Muscle of arm (tissue), 12 donors: Measurements from ENCODE around the gene ARHGAP6. TPM values are rescaled to one million over a fixed set of nuclear protein-coding genes. Genes with fewer than 3 reads are reported as not detected.
"Not testable (repeated sequence)": the region's sequence is repeated elsewhere in the genome, so short reads cannot be mapped to it uniquely, and the experiment has no call there.

ENCODE experiments used
- DNase-seq: peaks from one replicate; pipeline ENCODE4 v3.0.0-alpha.2; 2013
- polyA plus RNA-seq, 12 donors: library from polyadenylated mRNA; unstranded; fragments of 120-200 nt; gene quantifications; one replicate each; pipeline ENCODE4 v1.2.1, GENCODE V29; 2013; ENCODE audit not compliant: insufficient read length in 12 of 12

ARHGAP6 gene
- polyA plus RNA-seq, 12 donors: 5.3 to 11.1 (median 9.9) TPM; not detected in 1

DNA sequence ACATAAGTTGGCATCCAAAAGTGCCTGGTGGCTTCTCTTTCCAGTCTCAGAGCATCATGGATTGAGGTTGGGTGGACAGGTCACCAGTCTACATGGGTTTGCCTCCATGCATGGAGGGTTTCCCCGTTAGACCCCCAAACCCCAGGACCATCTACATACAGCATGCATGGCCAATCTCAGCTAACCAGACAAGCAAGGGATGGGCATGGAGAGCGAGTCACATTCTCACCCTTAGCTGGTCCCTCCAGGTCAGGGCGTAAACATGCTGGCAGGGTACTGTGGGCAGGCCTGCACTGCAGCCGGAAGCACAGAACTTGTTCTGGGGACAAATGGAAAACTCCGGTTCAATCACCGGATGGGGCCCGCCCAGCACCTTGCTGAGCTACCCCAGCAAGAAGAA lies 517.3 kb downstream of the ARHGAP6 start:
- DNase-seq: no peak

DNA sequence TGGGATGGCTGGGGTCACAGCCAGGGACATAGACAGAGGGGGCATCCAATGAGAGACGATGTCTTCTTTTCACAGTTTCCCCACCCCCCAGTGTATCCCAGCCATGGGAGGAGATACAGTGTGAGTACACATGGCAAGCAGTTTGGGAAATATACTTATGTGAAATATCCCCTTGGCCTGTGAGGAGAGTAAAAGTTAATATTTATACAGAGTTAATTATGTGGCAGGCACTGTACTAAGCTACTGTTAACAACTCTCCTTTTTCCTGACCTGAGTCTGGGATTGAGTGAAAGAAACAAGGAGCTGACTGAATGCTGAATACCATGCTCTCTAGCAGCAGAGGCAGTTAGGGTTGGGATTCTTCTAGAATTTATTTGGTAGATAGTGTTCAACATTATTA lies 519.3 kb downstream of the ARHGAP6 start:
- no peak for DNase-seq

DNA sequence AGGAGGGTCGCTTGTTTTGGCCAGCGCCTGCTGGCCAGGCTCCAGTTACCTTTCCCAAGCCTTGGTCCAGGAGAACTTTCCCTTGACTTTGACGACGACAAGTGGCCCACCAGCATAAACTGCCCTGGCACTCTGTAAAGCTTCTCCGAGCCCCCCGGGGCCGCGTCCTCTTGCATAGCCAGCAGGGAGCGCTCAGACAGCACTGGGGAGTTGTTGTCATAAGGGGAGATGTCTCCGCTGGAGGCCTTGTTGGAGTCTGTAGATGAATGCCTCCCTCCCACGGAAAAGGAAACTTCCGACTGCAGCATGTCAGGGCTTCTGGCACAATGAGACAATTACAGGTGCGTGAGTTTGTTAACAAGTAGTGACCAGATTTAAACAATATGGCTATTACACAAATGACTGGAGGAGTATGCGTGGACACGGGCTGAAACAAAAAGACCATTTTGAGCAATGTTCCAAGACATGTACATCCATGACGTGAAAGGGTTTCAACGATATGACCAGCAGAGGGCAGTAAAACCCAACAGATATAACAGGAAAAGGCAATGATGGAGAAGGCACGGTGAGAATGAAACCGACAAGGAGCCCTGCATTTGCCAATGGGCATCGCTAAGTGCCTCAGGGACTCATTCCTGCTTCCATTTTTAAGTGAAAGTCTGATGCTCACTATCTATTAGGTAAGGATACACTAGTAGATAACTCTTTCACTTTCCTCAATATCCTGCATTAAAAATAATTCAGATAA lies 521.6 kb downstream of the ARHGAP6 start:
- peak; percentile 84 for DNase-seq

DNA sequence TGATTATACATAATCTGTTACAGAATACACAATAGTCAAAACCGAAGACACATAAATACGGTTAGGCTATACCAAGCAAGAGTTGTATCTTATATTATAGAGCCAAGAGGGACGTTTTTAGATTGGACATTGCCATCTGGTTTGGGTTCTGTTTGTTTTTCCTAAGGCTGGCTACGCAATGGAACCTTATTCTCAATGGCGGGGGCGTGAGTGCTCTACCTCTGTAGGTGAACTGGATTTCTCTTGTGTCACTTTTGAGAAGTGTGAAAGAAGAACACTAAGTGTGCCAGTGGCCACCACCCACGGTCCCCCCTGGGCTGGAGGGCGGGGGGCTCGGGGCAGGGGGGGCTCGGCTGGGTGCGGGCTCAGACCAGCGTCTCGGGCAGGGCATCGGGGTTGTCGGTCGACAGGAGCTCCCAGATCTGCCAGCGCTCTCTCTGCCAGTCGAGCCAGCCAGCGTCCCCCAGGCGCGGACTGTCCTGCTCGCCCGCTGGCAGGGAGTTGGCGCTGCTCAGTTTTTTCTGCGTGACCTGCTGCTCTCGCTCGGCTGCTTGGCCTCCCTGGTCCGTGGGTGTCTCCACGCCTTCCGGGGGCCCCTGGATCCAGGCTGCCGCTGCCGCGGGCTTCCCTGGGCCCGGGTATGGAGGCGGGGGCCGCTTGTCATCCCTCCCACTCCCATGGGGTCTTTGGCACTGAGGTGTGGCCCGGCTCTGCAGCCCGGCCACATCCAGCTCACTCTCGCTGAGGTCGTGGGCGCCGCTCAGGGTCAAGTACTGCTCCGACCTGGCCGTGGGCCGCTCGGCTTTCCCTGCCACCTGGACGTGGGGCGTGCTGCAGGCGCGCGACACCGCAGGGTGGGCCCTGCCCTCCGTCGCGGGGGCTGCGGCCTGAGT lies 527.0 kb downstream of the ARHGAP6 start:
- DNase-seq: no peak

DNA sequence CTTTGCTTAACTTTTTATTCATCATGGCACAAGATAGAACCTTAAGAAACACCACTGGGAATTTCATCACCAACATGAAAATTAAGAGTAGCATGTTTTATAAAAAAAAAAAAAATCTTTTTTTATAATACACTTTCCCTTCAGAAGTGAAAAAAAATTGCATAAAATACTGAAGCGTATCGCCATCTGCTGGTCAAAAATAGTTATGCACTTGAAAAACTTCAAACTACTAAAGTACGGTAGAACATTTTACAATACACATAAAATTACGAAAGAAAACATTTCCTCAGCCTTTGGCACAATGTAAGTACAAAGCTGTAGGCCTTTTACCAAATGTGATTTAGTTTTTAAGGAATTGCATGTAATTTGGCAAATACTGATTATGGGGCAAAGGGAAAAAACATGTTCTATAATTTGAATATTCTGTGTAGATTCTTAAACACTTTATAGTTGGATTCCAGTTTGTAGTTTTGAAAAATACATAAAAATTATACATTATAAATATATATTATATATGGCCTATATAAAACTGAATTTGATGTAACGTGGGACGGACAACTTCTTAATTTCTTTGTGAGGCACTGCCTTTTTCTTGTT lies 528.1 kb downstream of the ARHGAP6 start:
- peak; percentile 66 for DNase-seq

DNA sequence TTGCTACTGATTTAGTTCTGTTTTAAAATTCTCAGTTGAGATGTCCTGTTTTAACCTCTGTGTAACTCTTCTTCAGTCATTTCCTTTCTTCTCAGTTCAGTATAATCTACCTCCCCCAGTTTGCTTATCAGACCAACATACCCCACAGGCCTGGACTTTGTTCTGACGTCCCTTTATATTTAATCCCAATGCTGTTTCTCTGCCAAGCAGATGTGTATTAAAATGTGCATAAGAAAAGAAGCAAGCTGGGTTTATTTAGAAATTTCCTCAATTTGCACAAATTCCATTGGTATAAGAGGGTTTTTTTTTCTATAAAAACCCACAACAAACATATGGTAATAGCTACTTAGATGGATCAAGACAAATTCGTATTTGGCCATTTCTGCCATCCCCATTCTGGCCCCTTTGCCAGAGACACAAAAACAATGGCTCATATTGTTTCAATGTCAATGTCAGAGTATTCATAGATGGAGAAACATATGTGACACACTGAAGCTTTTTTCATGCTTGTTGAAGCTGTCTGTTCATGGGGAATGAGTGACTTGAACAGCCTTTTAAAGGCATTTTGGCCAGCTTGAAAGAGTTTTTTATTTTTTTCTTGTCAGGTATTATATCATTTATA lies 530.0 kb downstream of the ARHGAP6 start:
- no peak for DNase-seq

DNA sequence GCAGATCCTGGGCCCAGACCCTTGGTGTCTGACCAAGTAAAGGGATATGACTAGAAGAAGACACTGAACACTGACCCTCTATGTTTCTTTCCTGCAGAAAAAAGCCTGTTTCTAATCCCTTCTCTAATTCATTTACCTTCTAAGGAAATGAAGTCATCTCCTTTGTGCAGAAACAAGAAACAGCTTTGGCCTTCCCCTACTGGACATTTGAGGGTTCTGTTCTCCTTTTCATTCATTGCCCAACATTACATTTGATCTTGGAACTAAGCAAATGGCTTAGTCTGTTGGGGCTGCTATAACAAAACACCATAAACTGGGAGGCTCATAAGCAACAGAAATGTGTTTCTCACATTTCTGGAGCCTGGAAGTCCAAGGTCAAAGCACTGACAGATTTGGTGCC lies 534.6 kb downstream of the ARHGAP6 start:
- no peak for DNase-seq

DNA sequence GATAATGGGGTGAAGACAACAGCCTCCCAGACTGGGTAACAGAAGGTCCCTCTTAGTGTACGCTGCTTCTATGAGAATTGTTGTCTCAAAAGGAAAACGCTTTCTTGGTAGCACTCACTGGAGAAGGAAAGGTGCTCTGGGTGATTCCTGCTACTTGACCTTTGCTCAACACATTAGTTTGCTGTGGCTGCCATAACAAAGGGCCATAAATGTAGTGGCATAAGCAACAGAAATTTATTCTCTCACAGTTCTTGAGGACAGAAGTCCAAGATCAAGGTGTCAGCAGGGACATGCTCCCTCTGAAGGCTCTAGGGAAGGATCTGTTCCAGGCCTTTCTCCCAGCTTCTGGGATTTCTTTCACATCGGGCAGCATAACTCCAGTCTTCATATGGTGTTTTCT lies 535.6 kb downstream of the ARHGAP6 start:
- DNase-seq: no peak

DNA sequence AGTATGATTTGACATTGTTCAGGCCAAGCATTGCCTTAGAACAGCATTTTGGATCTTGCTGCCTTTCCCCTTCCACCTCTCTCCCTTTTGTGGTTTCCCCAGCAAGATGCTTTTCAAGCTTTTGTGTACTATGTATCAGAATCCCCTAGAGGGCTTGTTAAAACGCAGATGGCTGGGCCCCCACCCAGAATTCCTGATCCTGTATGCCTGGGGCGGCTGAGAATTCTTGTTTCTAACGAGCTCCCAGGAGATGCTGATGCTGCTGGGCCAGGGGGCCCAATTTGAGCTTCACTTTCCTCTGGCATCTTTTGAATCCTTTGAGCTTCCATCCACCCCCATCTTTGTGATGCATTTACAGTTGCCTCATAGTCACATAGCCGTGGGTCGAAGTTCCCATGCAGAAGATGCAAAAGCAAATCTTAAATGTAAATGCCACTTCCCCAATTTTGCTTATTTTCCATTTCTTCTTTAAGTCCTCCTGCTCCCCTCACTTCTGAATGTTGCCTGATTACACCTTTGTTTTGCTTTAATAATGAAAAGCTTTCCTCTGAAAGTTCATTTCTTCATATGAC lies 536.1 kb downstream of the ARHGAP6 start:
- no peak for DNase-seq

DNA sequence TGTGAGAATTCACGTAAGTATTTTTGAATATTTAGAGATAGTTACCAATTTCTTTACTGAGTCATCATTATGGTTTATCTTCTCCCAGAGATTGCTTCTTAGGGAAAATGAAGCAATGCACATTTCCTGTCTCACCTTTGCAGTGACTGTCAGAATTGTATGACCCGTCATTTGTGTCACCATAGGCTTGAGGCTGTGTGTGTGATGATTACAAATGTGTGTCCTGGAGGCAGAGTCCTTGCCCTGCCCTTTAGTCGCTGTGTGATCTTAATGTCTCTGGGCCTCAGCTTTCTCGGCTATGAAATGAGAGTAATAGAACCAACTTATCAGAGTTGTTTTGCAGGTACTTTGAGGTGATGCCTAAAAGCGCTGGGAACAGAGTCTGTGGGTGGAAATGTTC lies 540.7 kb downstream of the ARHGAP6 start:
- DNase-seq: no peak

DNA sequence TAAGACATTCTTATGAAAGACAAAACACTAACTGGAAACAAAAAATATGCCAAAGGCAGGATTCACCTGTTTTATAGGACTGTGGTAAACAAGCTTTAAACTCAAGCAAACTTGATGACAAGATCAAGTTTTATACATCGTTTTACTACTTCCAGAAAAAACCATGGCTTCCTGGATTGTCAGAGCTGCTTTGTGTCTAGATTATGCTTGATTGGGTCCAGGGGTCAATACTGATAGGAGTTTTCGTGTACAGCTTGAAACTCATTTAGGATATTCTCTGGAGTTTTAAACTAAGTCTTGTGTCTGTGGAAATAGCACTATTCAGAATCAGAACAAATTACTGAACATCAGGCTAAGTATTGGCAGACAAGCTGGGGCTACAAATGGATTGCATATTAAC lies 541.6 kb downstream of the ARHGAP6 start:
- no peak for DNase-seq

DNA sequence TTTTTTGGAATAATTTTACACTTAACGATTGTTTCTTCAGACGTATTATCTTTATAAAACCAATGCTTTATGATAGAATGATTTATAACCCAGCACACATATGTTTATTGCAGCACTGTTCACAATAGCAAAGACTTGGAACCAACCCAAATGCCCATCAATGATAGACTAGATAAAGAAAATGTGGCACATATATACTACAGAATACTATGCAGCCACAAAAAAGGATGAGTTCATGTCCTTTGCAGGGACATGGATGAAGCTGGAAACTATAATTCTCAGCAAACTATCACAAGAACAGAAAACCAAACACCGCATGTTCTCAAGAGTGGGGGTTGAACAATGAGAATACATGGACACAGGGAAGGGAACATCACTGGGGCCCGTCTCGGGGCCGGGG lies 542.6 kb downstream of the ARHGAP6 start:
- DNase-seq: not testable (repeated sequence)

DNA sequence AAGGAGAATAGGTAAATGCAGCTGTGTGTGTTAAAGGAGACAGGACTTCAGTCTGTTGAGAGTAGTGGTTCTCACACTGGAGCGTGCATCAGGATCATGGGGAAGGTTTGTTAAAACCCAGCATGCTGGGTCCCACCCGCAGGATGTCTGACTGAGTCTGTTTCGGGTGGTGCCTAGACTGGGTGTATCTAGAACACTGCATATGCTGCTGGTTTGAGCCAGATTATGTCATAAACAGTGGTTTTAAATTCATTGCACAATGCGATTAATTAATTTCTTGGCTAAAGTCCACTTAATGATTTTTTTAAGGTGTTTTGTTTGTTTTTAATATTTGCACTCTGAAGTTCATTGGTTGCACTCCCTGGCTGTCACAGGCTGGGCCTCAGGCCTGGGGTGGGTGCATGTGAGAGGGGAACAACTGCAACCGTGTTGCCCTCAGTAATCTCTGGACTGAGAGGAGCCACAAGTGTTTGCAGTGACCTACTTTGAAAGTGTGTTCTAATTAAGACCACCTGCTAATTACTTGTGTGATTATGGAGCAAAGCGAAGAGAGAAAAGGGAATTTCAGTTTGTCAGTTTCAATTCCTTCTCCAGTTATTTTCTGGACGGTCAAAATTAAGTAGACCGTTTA lies 546.3 kb downstream of the ARHGAP6 start:
- DNase-seq: no peak

DNA sequence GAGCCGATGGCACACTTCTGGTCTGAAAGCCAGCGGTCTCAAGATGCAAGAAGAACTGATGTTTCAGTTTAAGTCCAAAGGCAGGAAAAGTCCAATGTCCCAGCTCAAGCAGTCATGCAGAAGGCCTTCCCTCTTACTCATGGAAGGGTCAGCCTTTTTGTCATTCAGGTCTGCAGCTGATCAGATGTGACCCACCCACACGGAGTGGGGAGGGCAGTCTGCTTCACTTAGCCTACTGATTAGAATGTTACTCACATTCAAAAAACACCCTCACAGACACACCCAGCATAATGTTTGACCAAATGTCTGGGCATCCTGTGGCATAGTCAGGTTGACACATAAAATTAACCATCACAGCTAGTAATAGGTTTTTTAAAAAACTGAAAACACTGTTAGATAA lies 548.0 kb downstream of the ARHGAP6 start:
- no peak for DNase-seq

DNA sequence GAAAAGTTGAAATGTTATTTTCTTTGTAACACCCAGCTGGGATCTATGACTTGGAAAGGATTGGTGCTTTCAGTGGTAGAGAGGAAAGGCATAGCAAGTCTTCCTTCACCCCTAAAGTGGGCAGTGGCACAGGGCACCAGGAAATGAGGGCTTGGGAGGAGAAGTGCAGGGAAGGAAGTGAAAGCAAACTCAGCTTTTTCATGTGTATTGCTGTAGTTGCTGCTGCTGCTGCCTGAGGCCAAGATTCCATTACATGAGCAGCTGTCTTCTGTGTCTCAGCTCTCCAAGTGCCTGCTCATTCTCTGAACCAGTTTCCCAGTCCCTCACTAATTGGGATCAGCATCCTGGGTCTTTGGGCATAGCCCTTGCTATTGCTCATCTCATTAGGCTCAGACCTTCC lies 552.0 kb downstream of the ARHGAP6 start:
- DNase-seq: no peak

DNA sequence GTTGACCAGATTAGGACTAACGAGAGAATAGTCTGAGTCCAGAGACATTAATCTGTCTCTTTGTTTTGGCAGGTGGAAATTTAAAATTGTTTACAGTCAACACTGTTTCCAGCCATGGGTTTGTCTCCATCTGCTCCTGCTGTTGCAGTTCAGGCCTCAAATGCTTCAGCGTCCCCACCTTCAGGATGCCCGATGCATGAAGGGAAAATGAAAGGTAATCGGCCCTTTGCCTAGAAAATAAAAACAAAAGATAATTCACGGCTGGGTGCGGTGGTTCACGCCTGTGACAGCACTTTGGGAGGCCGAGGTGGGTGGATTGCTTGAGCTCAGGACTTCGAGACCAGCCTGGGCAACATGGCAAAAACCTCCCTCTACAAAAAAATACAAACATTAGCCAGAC lies 553.8 kb downstream of the ARHGAP6 start:
- DNase-seq: no peak

DNA sequence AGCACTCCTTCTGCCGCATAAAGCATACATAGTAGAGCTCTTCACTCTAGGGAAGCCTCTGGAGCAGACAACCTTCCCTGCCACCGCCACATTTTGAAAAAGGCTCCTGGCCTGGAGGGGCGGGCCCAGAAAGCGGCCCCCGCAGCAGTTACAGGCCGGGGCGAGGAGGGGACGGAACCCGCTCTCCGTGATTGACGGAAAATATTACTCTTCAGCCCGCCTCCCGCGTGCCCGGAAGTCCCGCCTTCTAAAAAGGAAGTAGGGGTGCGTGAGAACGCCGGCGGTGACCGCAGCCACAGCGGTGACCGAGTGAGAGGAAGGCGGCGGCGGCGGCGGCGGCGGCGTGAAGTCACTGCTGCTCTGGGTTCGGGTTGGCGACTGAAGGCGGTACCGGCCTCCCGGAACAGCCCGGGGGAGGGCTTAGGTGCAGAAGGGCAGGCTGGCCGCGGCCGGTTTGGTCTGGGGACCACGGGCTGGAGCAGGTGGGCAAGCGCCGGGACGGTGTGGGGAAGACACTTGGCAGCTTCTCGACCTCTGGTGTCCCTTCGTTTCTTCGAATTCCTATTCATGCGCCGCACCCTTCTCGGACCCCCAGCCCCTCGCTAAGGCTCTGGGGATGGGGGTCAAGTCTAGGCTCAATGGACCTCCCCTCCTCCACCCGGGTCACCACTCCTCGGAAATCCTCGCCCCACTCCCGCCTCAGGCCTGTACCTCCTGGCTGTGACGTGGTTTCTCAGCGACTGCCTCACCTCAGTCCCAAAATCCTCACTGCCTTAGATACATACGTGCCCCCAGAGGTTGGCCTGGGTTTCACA lies 554.5 kb downstream of the ARHGAP6 start, which contains the start of gene HCCS:
Gene HCCS (plus strand): TSS at position 296 of the 815 bp plus-strand sequence. CDS start 729 bp downstream, outside the sequence.
- peak; percentile 85 for DNase-seq

DNA sequence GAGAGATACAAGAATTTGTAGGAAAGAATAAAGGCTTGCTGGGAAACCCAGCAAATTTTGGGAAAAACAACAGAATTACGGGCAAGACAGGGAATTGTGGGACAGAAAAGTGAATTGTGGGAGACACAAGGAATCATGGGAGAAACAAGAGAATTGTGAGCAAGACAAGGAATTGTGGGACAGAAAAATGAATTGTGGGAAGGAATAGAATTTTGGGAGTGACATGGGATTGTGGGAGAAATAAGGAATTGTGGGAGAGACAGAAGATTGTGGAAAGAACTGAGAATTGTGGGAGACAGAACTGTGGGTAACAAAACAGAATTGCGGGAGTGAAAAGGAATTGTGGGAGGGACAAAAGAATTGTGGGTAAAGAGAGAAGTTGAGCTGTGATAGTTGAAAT lies 555.8 kb downstream of the ARHGAP6 start:
- DNase-seq: no peak

DNA sequence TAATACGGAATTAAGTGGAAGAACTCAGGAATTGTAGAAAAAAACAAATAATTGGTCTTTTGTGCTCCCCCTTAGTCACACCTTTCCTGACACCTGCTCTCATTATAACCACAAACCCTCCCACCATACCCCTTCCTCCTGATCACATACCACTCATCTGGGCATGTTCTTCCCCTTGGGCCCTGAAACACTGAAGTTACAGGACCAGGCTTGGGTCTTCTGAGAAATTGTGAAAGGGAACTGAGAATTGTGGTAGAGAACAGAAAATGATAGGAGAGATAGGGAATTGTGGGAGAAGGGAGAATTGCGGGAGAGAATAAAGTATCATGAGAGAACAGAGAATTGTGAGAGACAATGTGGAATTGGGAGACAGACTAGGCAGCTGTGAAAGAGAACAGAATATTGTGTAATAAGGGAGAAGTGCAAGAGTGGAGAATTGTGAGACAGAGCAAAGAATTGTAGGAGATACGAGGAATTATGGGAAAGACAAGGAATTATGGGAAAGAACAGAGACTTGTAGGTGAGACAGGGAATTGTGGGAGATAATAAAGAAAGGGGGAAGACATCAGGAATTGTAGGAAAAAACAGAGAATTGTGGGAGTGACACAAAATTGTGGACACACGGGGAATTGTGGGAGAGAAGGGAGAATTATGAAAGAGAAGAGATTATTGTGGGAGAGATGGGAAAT lies 557.3 kb downstream of the ARHGAP6 start:
- DNase-seq: no peak

DNA sequence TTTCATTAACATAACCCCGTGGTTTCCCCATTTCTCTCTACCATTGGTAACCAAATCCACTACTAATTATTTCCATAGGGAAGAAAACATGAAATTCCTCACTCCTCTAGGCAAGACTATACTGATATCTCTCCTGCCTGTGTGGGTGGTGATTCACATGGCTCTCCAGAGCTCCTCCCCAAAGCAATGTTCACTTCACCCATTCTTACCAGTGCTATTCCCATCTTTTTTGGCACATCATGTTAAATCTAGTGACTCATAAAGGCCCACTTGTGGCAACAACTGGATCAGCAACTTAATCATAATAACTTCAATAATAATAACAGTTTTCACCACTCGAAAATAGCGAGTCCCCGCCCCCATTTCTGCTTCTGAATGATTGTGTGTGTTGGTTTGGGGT lies 560.6 kb downstream of the ARHGAP6 start:
- DNase-seq: no peak
